H9 (cell line): ENCODE measurements around the gene TADA2A. TPM values are rescaled to one million over a fixed set of nuclear protein-coding genes. Genes with fewer than 3 reads are reported as not detected.
A peak's percentile ranks its signal among the peaks of the same experiment; 100 is the strongest.

ENCODE experiments used
- DNase-seq: peaks from one replicate; pipeline ENCODE4 v3.0.0-alpha.2; 2017
- H2AFZ ChIP-seq: one replicate; pipeline ENCODE4 v1.6.1; 2013; ENCODE audit warnings: mild to moderate bottlenecking, low read length, control low read depth, moderate library complexity
- H2AK5ac ChIP-seq: 2 replicates; pipeline ENCODE4 v1.6.1; 2013; ENCODE audit warnings: low read length, control low read depth, mixed read lengths; ENCODE audit not compliant: insufficient read length
- H2BK120ac ChIP-seq: one replicate; pipeline ENCODE4 v1.6.1; 2013; ENCODE audit warnings: low read depth, mild to moderate bottlenecking, low read length, control low read depth, inconsistent platforms; ENCODE audit not compliant: poor library complexity, severe bottlenecking
- H2BK12ac ChIP-seq: 2 replicates; pipeline ENCODE4 v1.6.1; 2013; ENCODE audit warnings: low read length, control low read depth, mixed read lengths, low read depth; ENCODE audit not compliant: insufficient read length
- H2BK15ac ChIP-seq: 2 replicates; pipeline ENCODE4 v1.6.1; 2013; ENCODE audit warnings: low read depth, low read length, control low read depth
- H2BK20ac ChIP-seq: one replicate; pipeline ENCODE4 v1.6.1; 2013; ENCODE audit warnings: low read depth, mild to moderate bottlenecking, low read length, control low read depth, inconsistent platforms; ENCODE audit not compliant: poor library complexity, severe bottlenecking
- H2BK5ac ChIP-seq: 2 replicates; pipeline ENCODE4 v1.6.1; 2013; ENCODE audit warnings: low read length, control low read depth, mixed read lengths; ENCODE audit not compliant: insufficient read length
- H3K14ac ChIP-seq: 2 replicates; pipeline ENCODE4 v1.6.1; 2013; ENCODE audit warnings: low read length, control low read depth; ENCODE audit not compliant: insufficient read depth
- H3K18ac ChIP-seq: 2 replicates; pipeline ENCODE4 v1.6.1; 2013; ENCODE audit warnings: low read depth, mild to moderate bottlenecking, mixed read lengths, low read length, control low read depth; ENCODE audit not compliant: insufficient read length
- H3K23ac ChIP-seq: 2 replicates; pipeline ENCODE4 v1.6.1; 2013; ENCODE audit warnings: low read length, control low read depth, mixed read lengths, low read depth; ENCODE audit not compliant: insufficient read length
- H3K23me2 ChIP-seq: 2 replicates; pipeline ENCODE4 v1.6.1; 2013; ENCODE audit warnings: low read depth, mild to moderate bottlenecking, mixed read lengths, low read length, control low read depth; ENCODE audit not compliant: insufficient read length, poor library complexity, severe bottlenecking
- H3K27ac ChIP-seq: 2 replicates; pipeline ENCODE4 v1.5.1; 2013; ENCODE audit warnings: low read length, control low read depth, mixed read lengths, low read depth; ENCODE audit not compliant: insufficient read length
- H3K27me3 ChIP-seq: 2 replicates; pipeline ENCODE4 v1.6.1; 2013; ENCODE audit warnings: low read length, control low read depth, inconsistent platforms; ENCODE audit not compliant: insufficient read depth
- H3K4ac ChIP-seq: 2 replicates; pipeline ENCODE4 v1.6.1; 2013; ENCODE audit warnings: low read depth, mild to moderate bottlenecking, control low read depth, inconsistent platforms, low read length, moderate library complexity
- H3K4me1 ChIP-seq: 2 replicates; pipeline ENCODE4 v1.6.1; 2013; ENCODE audit warnings: low read length, control low read depth, inconsistent platforms; ENCODE audit not compliant: insufficient read depth
- H3K4me2 ChIP-seq: 2 replicates; pipeline ENCODE4 v1.6.1; 2013; ENCODE audit warnings: low read length, control low read depth, mixed read lengths; ENCODE audit not compliant: insufficient read length, insufficient read depth
- H3K56ac ChIP-seq: 2 replicates; pipeline ENCODE4 v1.6.1; 2013; ENCODE audit warnings: low read depth, mild to moderate bottlenecking, mixed read lengths, low read length, control low read depth; ENCODE audit not compliant: insufficient read length
- H3K79me1 ChIP-seq: 2 replicates; pipeline ENCODE4 v1.6.1; 2013; ENCODE audit warnings: low read depth, mild to moderate bottlenecking, moderate library complexity, low read length, control low read depth, inconsistent platforms; ENCODE audit not compliant: insufficient read depth, poor library complexity, severe bottlenecking
- H3K79me2 ChIP-seq: 2 replicates; pipeline ENCODE4 v1.6.1; 2013; ENCODE audit warnings: low read length, control low read depth, inconsistent platforms; ENCODE audit not compliant: insufficient read depth
- H3K9ac ChIP-seq: 2 replicates; pipeline ENCODE4 v1.6.1; 2013; ENCODE audit warnings: low read length, control low read depth, mixed read lengths; ENCODE audit not compliant: insufficient read length; ENCODE audit errors: extremely low read depth
- H3K9me3 ChIP-seq: one replicate; pipeline ENCODE4 v1.6.1; 2013; ENCODE audit warnings: low read depth, low read length, inconsistent platforms; ENCODE audit not compliant: control insufficient read depth
- H3T11ph ChIP-seq: one replicate; pipeline ENCODE4 v1.6.1; 2013; ENCODE audit warnings: mild to moderate bottlenecking, low read length, control low read depth, inconsistent platforms
- H4K20me1 ChIP-seq: one replicate; pipeline ENCODE4 v1.6.1; 2013; ENCODE audit not compliant: control insufficient read depth, insufficient read length, insufficient read depth
- H4K5ac ChIP-seq: 2 replicates; pipeline ENCODE4 v1.6.1; 2013; ENCODE audit warnings: low read depth, mild to moderate bottlenecking, mixed read lengths, low read length, control low read depth; ENCODE audit not compliant: insufficient read length
- H4K8ac ChIP-seq: replicated peaks from 2 replicates; pipeline ENCODE4 v1.6.1; 2013; ENCODE audit warnings: low read length, control low read depth, mixed read lengths, low read depth; ENCODE audit not compliant: insufficient read length
- H4K91ac ChIP-seq: 2 replicates; pipeline ENCODE4 v1.6.1; 2013; ENCODE audit warnings: low read depth, mild to moderate bottlenecking, moderate library complexity, mixed read lengths, low read length, control low read depth; ENCODE audit not compliant: insufficient read length
- H3K27ac Mint-ChIP-seq, 3 experiments: 2 replicates in 2 of 3; 3 replicates in 1 of 3; pipeline ENCODE4 v1.8.0; 2020 to 2021; ENCODE audit warnings: mixed read lengths in 3 of 3, mild to moderate bottlenecking in 1 of 3, moderate library complexity in 1 of 3
- H3K27me3 Mint-ChIP-seq: 2 replicates; pipeline ENCODE4 v1.8.0; 2021; ENCODE audit warnings: low read depth, mild to moderate bottlenecking, moderate library complexity, mixed read lengths
- H3K36me3 Mint-ChIP-seq, 3 experiments: 2 replicates in 2 of 3; 3 replicates in 1 of 3; pipeline ENCODE4 v1.8.0; 2020 to 2021; ENCODE audit warnings: low read depth in 3 of 3, mixed read lengths in 3 of 3; ENCODE audit not compliant: insufficient read depth in 1 of 3
- H3K4me1 Mint-ChIP-seq, 2 experiments: 2 replicates each; pipeline ENCODE4 v1.8.0; 2020; ENCODE audit warnings: mixed read lengths in 2 of 2
- H3K4me3 Mint-ChIP-seq, 2 experiments: 2 replicates in 1 of 2; 3 replicates in 1 of 2; pipeline ENCODE4 v1.8.0; 2020 to 2021; ENCODE audit warnings: mild to moderate bottlenecking in 2 of 2, mixed read lengths in 2 of 2, moderate library complexity in 1 of 2
- H3K9me3 Mint-ChIP-seq, 2 experiments: 2 replicates in 1 of 2; 3 replicates in 1 of 2; pipeline ENCODE4 v1.8.0; 2020; ENCODE audit warnings: mild to moderate bottlenecking in 2 of 2, mixed read lengths in 2 of 2, moderate library complexity in 1 of 2
- WGBS: extraction: QIAGEN DNeasy Blood & Tissue Kit; methylation state at CpG from one replicate; pipeline ENCODE4 v1.1.7; 2013; ENCODE audit warnings: missing lambda C conversion rate, low lambda C conversion rate, mixed read lengths; ENCODE audit not compliant: insufficient read length; ENCODE audit errors: extremely low coverage; 5-methylcytosine and 5-hydroxymethylcytosine counted together
- total RNA-seq: library from RNA; stranded (reverse); gene quantifications from 2 replicates; pipeline ENCODE4 v1.2.1, GENCODE V29; 2021
- TF ChIP-seq, protein P1 (sequence below): fragments of 200-600 bp; sonication (generic); conservative IDR thresholded peaks from 3 replicates; pipeline ENCODE4 v1.8.0; 2021; ENCODE audit warnings: antibody characterized with exemption, mild to moderate bottlenecking

TADA2A gene
- total RNA-seq, 1 experiment from 2014 or later, result 20.9 TPM

DNA sequence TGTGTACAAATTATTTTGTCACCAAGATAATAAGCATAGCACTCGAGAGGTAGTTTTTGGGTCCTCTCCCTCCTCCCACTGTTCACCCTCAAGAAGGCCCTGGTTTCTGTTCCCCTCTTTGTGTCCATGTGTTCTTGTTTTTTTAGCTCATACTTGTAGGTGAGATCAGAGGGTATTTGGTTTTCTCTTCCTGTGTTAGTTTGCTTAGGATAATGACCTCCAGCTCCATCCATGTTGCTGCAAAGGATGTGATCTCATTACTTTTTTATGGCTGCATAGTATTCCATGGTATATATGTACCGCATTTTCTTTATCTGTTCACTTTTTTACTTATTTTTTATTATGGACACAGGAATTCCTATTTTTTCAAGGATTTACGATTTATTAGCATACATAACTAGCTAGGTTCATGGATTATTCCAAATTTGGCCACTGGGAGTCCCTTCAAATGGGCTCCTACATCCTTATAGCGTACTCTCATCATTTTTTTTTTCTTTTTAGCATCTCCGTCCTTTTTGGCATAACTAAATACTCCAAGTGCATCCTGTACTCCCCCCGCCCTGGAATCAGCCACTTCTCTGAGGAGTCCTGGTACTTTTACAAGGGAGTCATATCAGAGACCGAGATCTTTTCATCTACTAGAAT lies 7.3 kb downstream of the TADA2A start:
- no peaks in the 10 kb centered on the region for H3K23me2 ChIP-seq
- no peaks in the 10 kb centered on the region for H3K9me3 ChIP-seq
- H3K79me2 ChIP-seq, result no peaks in the 10 kb centered on the region
- no peak overlapping the region for H2AFZ ChIP-seq
- no peak overlapping the region for H3T11ph ChIP-seq
- Mint-ChIP-seq H3K4me3 (no peak overlapping the region), H3K4me1 (peaks cover 0 to 2% of the 10 kb centered on the region in 2 experiments; a peak in 1 of 4 replicates), H3K27ac (no peak overlapping the region), H3K36me3 (peaks cover 27 to 66% (median 64%) of the 10 kb centered on the region in 3 experiments; a peak in 6 of 7 replicates), H3K27me3 (no peaks in the 10 kb centered on the region), H3K9me3 (no peaks in the 10 kb centered on the region)
- WGBS, result no CpG with 5 or more reads among the region's 7 CpGs
- no peak overlapping the region for H3K9ac ChIP-seq
- H4K91ac ChIP-seq, result no peak overlapping the region
- no peak overlapping the region for H3K27ac ChIP-seq
- no peak overlapping the region for H2BK120ac ChIP-seq
- no peak overlapping the region for H3K4ac ChIP-seq
- H4K5ac ChIP-seq, result no peak overlapping the region
- H2BK12ac ChIP-seq, result no peak overlapping the region
- no peaks in the 10 kb centered on the region for H3K79me1 ChIP-seq
- TF ChIP-seq, protein P1, sequence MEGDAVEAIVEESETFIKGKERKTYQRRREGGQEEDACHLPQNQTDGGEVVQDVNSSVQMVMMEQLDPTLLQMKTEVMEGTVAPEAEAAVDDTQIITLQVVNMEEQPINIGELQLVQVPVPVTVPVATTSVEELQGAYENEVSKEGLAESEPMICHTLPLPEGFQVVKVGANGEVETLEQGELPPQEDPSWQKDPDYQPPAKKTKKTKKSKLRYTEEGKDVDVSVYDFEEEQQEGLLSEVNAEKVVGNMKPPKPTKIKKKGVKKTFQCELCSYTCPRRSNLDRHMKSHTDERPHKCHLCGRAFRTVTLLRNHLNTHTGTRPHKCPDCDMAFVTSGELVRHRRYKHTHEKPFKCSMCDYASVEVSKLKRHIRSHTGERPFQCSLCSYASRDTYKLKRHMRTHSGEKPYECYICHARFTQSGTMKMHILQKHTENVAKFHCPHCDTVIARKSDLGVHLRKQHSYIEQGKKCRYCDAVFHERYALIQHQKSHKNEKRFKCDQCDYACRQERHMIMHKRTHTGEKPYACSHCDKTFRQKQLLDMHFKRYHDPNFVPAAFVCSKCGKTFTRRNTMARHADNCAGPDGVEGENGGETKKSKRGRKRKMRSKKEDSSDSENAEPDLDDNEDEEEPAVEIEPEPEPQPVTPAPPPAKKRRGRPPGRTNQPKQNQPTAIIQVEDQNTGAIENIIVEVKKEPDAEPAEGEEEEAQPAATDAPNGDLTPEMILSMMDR, result peak; percentile 46
- H3K18ac ChIP-seq, result no peak overlapping the region
- H3K56ac ChIP-seq, result no peak overlapping the region
- no peak for DNase-seq
- H2BK5ac ChIP-seq, result no peak overlapping the region
- H3K14ac ChIP-seq, result no peak overlapping the region
- H2BK20ac ChIP-seq, result no peak overlapping the region
- H2AK5ac ChIP-seq, result no peak overlapping the region
- no peaks in the 10 kb centered on the region for H3K4me1 ChIP-seq
- H3K23ac ChIP-seq, result no peak overlapping the region
- H3K4me2 ChIP-seq, result no peak overlapping the region
- no peak overlapping the region for H4K8ac ChIP-seq
- H2BK15ac ChIP-seq, result no peak overlapping the region
- H4K20me1 ChIP-seq, result no peaks in the 10 kb centered on the region
- H3K27me3 ChIP-seq, result no peaks in the 10 kb centered on the region
